Measurements from ENCODE around the gene SLC3A2. TPM values are rescaled to one million over a fixed set of nuclear protein-coding genes. Genes with fewer than 3 reads are reported as not detected.

Gene SLC3A2
- total RNA-seq, 6 donors from 2014 or later = 120 to 236 (median 179) TPM

- H3K27ac ChIP-seq = no peak overlapping the region
- DNase-seq (no peak), ATAC-seq (ENCODE audit: low FRiP score in 2 of 2) (no peak)
- TF ChIP-seq POLR2AphosphoS5 (IDR thresholded peaks at IDR 0.05) = no peak
- no peak for TF ChIP-seq EP300 (IDR thresholded peaks at IDR 0.05)
- no peak for TF ChIP-seq CTCF (IDR thresholded peaks at IDR 0.05)
- no peak for TF ChIP-seq POLR2A (IDR thresholded peaks at IDR 0.05)
- H3K9me3 ChIP-seq = no peaks in the 10 kb centered on the region
- no peaks in the 10 kb centered on the region for H3K27me3 ChIP-seq
- H3K4me3 ChIP-seq = no peak overlapping the region
- peaks cover 19 to 25% (median 25%) of the 10 kb centered on the region in 4 donors for H3K4me1 ChIP-seq
- 73 to 74% methylated on average over 12 to 15 of the region's 15 CpGs for WGBS, 2 donors
- peaks cover 12 to 37% (median 26%) of the 10 kb centered on the region in 4 donors for H3K36me3 ChIP-seq
Measured at GRCh38 chr11:62850911-62851806, 29.5 kb upstream of the SLC3A2 start.

GRCh38 chr11:62851807-62852522 is 28.7 kb upstream of the SLC3A2 start:
- DNase-seq = no peak
- Histone ChIP-seq H3K36me3 (peaks cover 12 to 37% (median 26%) of the 10 kb centered on the region in 4 donors), H3K9me3 (no peaks in the 10 kb centered on the region), H3K4me3 (no peak overlapping the region), H3K27ac (no peak overlapping the region), H3K4me1 (peaks cover 27 to 33% (median 30%) of the 10 kb centered on the region in 4 donors), H3K27me3 (no peaks in the 10 kb centered on the region)
- no peak for ATAC-seq (ENCODE audit: low FRiP score in 2 of 2)
- WGBS, 2 donors = 53 to 54% methylated on average over 3 of the region's 3 CpGs
- no peak for TF ChIP-seq POLR2AphosphoS5 (IDR thresholded peaks at IDR 0.05)
- TF ChIP-seq POLR2A (IDR thresholded peaks at IDR 0.05) = no peak

- Histone ChIP-seq H3K27ac (no peak overlapping the region), H3K4me3 (no peak overlapping the region), H3K4me1 (peaks cover 28 to 40% (median 31%) of the 10 kb centered on the region in 4 donors), H3K9me3 (no peaks in the 10 kb centered on the region), H3K27me3 (no peaks in the 10 kb centered on the region), H3K36me3 (peaks cover 12 to 37% (median 26%) of the 10 kb centered on the region in 4 donors)
- TF ChIP-seq CTCF (IDR thresholded peaks at IDR 0.05) (no peak), POLR2AphosphoS5 (IDR thresholded peaks at IDR 0.05) (no peak), POLR2A (IDR thresholded peaks at IDR 0.05) (no peak), EP300 (IDR thresholded peaks at IDR 0.05) (no peak)
- ATAC-seq (ENCODE audit: low FRiP score in 2 of 2) (no peak), DNase-seq (no peak)
Measured at GRCh38 chr11:62852523-62853188, 28.0 kb upstream of the SLC3A2 start.

- no peaks in the 10 kb centered on the region for H3K27me3 ChIP-seq
- H3K4me3 ChIP-seq = peak overlapping the region in 2 of 4 donors; percentile 11 to 89
- peaks cover 29 to 40% (median 33%) of the 10 kb centered on the region in 4 donors for H3K4me1 ChIP-seq
- H3K27ac ChIP-seq = peak overlapping the region in 2 of 4 donors; percentile 29 to 32
- DNase-seq = no peak
- H3K9me3 ChIP-seq = no peaks in the 10 kb centered on the region
- no peak for ATAC-seq (ENCODE audit: low FRiP score in 2 of 2)
- no peak for TF ChIP-seq POLR2A (IDR thresholded peaks at IDR 0.05)
- no peak for TF ChIP-seq EP300 (IDR thresholded peaks at IDR 0.05)
- no peak for TF ChIP-seq POLR2AphosphoS5 (IDR thresholded peaks at IDR 0.05)
- no peak for TF ChIP-seq CTCF (IDR thresholded peaks at IDR 0.05)
- peaks cover 12 to 37% (median 26%) of the 10 kb centered on the region in 4 donors for H3K36me3 ChIP-seq
- 60 to 70% methylated on average over 7 of the region's 7 CpGs for WGBS, 2 donors
Measured at GRCh38 chr11:62853279-62853965, 27.3 kb upstream of the SLC3A2 start.

Measured in upper lobe of left lung (tissue), 6 donors.